Retinal pigment epithelial cell (primary cell): ENCODE data around the gene NPIPA2.
"Not testable (repeated sequence)": the region's sequence is repeated elsewhere in the genome, so short reads cannot be mapped to it uniquely, and the experiment has no call there.

Experiments
- DNase-seq: peaks from one replicate; pipeline ENCODE4 v3.0.0-alpha.2; 2010; ENCODE audit warnings: low read depth
- H3K4me3 ChIP-seq: 2 replicates; pipeline ENCODE4 v1.5.1; 2011; ENCODE audit warnings: mild to moderate bottlenecking, low read length, control low read depth, moderate library complexity

The NPIPA2 gene

DNA sequence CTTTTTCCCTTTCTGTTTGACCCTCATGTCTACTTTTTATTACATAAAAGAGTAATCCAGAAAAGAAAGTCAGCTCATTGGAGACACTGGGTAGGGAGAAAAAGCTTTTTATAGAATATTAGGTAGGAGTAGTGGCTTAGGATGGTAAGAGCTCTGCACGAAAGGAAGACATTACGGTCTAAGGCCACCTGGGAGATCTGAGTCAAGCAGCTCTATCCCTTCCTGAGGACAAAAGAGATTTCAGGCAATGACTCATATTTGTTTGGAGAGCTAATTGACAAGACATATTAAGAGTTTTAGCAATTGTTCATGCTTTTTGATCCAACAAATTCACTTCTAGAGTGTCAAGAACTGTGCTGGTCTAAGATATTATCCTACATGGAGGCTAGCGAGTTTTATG is 71.6 kb downstream of the NPIPA2 start:
- not testable (repeated sequence) for H3K4me3 ChIP-seq, DNase-seq
